HG03521 (cell line): ENCODE data around the gene RNF151.
"Not testable (repeated sequence)": the region's sequence is repeated elsewhere in the genome, so short reads cannot be mapped to it uniquely, and the experiment has no call there.

ENCODE experiments used
- ATAC-seq: cut with Tn5 transposase; IDR thresholded peaks from one replicate; pipeline ENCODE4 v1.9.1; 2021; ENCODE audit warnings: mild to moderate bottlenecking, moderate library complexity; ENCODE audit not compliant: unreplicated experiment

The RNF151 gene

GRCh38 chr16:2006317-2006716 lies 39.7 kb downstream of the RNF151 start:
- no peak for ATAC-seq

GRCh38 chr16:2007081-2007836 lies 40.6 kb downstream of the RNF151 start:
- no peak for ATAC-seq

- no peak for ATAC-seq
Observed at GRCh38 chr16:2008009-2008526, 41.4 kb downstream of the RNF151 start.

GRCh38 chr16:2008631-2009163 lies 42.0 kb downstream of the RNF151 start:
- no peak for ATAC-seq

- ATAC-seq, result peak; percentile 15
Observed at GRCh38 chr16:2009164-2009711, 42.6 kb downstream of the RNF151 start.

- ATAC-seq, result peak; percentile 86
Observed at GRCh38 chr16:2009791-2010510, 43.3 kb downstream of the RNF151 start, which contains the start of gene ZNF598. Gene ZNF598 (minus strand): TSS chr16:2009821.

GRCh38 chr16:2011726-2012125 lies 45.1 kb downstream of the RNF151 start:
- ATAC-seq, result not testable (repeated sequence)

- ATAC-seq, result no peak
Observed at GRCh38 chr16:2013527-2013926, 46.9 kb downstream of the RNF151 start.

- no peak for ATAC-seq
Observed at GRCh38 chr16:2015117-2015946, 48.7 kb downstream of the RNF151 start.

- no peak for ATAC-seq
Observed at GRCh38 chr16:2015947-2016208, 49.2 kb downstream of the RNF151 start.

- ATAC-seq, result no peak
Observed at GRCh38 chr16:2016407-2016922, 49.8 kb downstream of the RNF151 start.
